Keratinocyte (primary cell): Measurements from ENCODE around the gene ETV5. TPM values are rescaled to one million over a fixed set of nuclear protein-coding genes. Genes with fewer than 3 reads are reported as not detected.

ENCODE experiments used
- DNase-seq: peaks from one replicate; pipeline ENCODE4 v3.0.0-alpha.2; 2011; ENCODE audit warnings: low read depth, missing footprints, low spot score
- FAIRE-seq: peaks from 2 replicates; lab custom pipeline; 2011; peaks lifted over from hg19 to GRCh38; lab: Jason Lieb, UNC
- H2AFZ ChIP-seq: 2 replicates; pipeline ENCODE4 v1.6.0; 2012; ENCODE audit warnings: low read length, control low read depth, inconsistent platforms; ENCODE audit not compliant: control insufficient read depth
- H3K27ac ChIP-seq: 2 replicates; pipeline ENCODE4 v1.5.1; 2011; ENCODE audit warnings: low read length; ENCODE audit not compliant: control insufficient read depth, insufficient read depth
- H3K27me3 ChIP-seq: 3 replicates; pipeline ENCODE4 v1.6.0; 2011; ENCODE audit warnings: low read length; ENCODE audit not compliant: control insufficient read depth, insufficient read depth; ENCODE audit errors: extremely low read depth
- H3K36me3 ChIP-seq, 2 experiments: 2 replicates in 1 of 2; 3 replicates in 1 of 2; pipeline ENCODE4 v1.5.1; 2011; ENCODE audit warnings: low read length in 2 of 2, mild to moderate bottlenecking in 1 of 2; ENCODE audit not compliant: control insufficient read depth in 2 of 2, insufficient read depth in 2 of 2; ENCODE audit errors: extremely low read depth in 1 of 2
- H3K4me1 ChIP-seq: 3 replicates; pipeline ENCODE4 v1.5.1; 2011; ENCODE audit warnings: low read length; ENCODE audit not compliant: control insufficient read depth, insufficient read depth; ENCODE audit errors: extremely low read depth
- H3K4me2 ChIP-seq: 3 replicates; pipeline ENCODE4 v1.6.0; 2011; ENCODE audit warnings: low read depth, low read length; ENCODE audit not compliant: control insufficient read depth, insufficient read depth; ENCODE audit errors: extremely low read depth
- H3K4me3 ChIP-seq, 3 experiments: fragments of 200-600 bp in 1 of 3; sonication (generic) in 1 of 3; 2 replicates in 2 of 3; 3 replicates in 1 of 3; pipeline ENCODE4 v1.5.1; 2011 to 2016; ENCODE audit warnings: low read length in 3 of 3, mild to moderate bottlenecking in 3 of 3, control low read depth in 2 of 3, inconsistent platforms in 1 of 3, low read depth in 1 of 3, mixed read lengths in 1 of 3, mixed run types in 1 of 3, moderate library complexity in 1 of 3; ENCODE audit not compliant: control insufficient read depth in 2 of 3, insufficient read depth in 2 of 3; ENCODE audit errors: extremely low read depth in 1 of 3
- H3K79me2 ChIP-seq: 2 replicates; pipeline ENCODE4 v1.6.0; 2012; ENCODE audit warnings: low read length; ENCODE audit not compliant: control insufficient read depth, insufficient read depth
- H3K9ac ChIP-seq: 3 replicates; pipeline ENCODE4 v1.6.0; 2011; ENCODE audit warnings: low read length; ENCODE audit not compliant: control insufficient read depth, insufficient read depth; ENCODE audit errors: extremely low read depth
- H3K9me1 ChIP-seq: 3 replicates; pipeline ENCODE4 v1.6.0; 2011; ENCODE audit warnings: low read length; ENCODE audit not compliant: control insufficient read depth, insufficient read depth; ENCODE audit errors: extremely low read depth
- H3K9me3 ChIP-seq: 2 replicates; pipeline ENCODE4 v1.5.1; 2012; ENCODE audit warnings: low read depth, low read length; ENCODE audit not compliant: control insufficient read depth
- H4K20me1 ChIP-seq: 3 replicates; pipeline ENCODE4 v1.6.0; 2011; ENCODE audit warnings: low read length; ENCODE audit not compliant: control insufficient read depth, insufficient read depth; ENCODE audit errors: extremely low read depth
- EZH2 ChIP-seq: IDR thresholded peaks from one replicate; pipeline ENCODE4 v1.6.1; 2012; ENCODE audit warnings: inconsistent platforms, mild to moderate bottlenecking, low read length, moderate library complexity
- dilution Hi-C: fragments of 300-500 bp; cut with MboI; formaldehyde crosslinking; loops from one replicate; pipeline ENCODE4 v1.7.0; 2020; ENCODE audit warnings: low sequenced_read_pairs; ENCODE audit not compliant: extremely low pct_ligation_motif_present
- polyA plus RNA-seq, 5 experiments: library from polyadenylated mRNA; depleted of rRNA in 3 of 5; stranded (reverse) in 3 of 5; stranded (forward) in 1 of 5; unstranded in 1 of 5; fragments of >200 nt; gene quantifications; 1 replicate in 1 of 5; 2 replicates in 3 of 5; 3 replicates in 1 of 5; pipeline versions ENCODE4 v1.2.1 to v1.2.3, GENCODE V29; 2011 to 2012; ENCODE audit warnings: missing spikeins in 2 of 5, low read depth in 1 of 5, low replicate concordance in 1 of 5
- TF ChIP-seq, protein P1 (sequence below), 3 experiments: IDR thresholded peaks in 1 of 3; conservative IDR thresholded peaks in 1 of 3; optimal IDR thresholded peaks in 1 of 3; 2 replicates in 2 of 3; 3 replicates in 1 of 3; pipeline versions ENCODE3 to v1.5.1; 2011; ENCODE audit warnings: low read length in 3 of 3, mild to moderate bottlenecking in 3 of 3, moderate library complexity in 2 of 3, control low read depth in 1 of 3, inconsistent platforms in 1 of 3; ENCODE audit not compliant: insufficient read depth in 2 of 3; ENCODE audit errors: extremely low read depth in 1 of 3

Gene ETV5
- polyA plus RNA-seq, 1 donor (not counting 4 experiments of a cell fraction or from before 2014, with no cell fraction given): 28.7 TPM

DNA sequence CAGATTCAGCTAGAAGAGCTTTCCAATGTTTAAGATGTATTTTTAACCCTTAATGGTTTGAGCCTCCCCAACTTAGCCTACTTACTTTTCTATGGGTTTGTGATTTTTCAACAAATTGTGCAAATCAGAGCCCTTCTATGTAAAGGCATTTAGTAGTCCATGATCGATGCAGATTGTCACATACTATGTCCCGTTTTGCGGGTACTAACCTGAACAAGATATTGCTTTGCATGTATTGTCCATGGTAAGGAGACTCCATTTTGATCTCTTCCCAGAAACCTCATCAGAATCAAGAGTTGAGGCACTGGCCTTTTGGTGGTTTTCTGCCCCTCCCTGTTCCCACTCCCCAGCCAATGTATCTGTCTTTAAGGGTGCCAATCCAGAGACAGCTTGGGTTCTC is 60.8 kb downstream of the ETV5 start:
- dilution Hi-C loops: no loop called here
- Histone ChIP-seq H3K79me2 (no peaks in the 10 kb centered on the region), H3K9me1 (peaks cover 2% of the 10 kb centered on the region), H3K27me3 (no peaks in the 10 kb centered on the region), H3K4me3 (no peak overlapping the region), H3K9me3 (no peaks in the 10 kb centered on the region), H3K4me1 (no peaks in the 10 kb centered on the region), H3K36me3 (peaks cover 21 to 25% of the 10 kb centered on the region in 2 experiments), H3K9ac (no peak overlapping the region), H3K27ac (no peak overlapping the region), H2AFZ (no peak overlapping the region), H4K20me1 (no peaks in the 10 kb centered on the region), H3K4me2 (no peak overlapping the region)
- FAIRE-seq (no peak), DNase-seq (no peak)
- TF ChIP-seq EZH2: no peak
- TF ChIP-seq, protein P1, sequence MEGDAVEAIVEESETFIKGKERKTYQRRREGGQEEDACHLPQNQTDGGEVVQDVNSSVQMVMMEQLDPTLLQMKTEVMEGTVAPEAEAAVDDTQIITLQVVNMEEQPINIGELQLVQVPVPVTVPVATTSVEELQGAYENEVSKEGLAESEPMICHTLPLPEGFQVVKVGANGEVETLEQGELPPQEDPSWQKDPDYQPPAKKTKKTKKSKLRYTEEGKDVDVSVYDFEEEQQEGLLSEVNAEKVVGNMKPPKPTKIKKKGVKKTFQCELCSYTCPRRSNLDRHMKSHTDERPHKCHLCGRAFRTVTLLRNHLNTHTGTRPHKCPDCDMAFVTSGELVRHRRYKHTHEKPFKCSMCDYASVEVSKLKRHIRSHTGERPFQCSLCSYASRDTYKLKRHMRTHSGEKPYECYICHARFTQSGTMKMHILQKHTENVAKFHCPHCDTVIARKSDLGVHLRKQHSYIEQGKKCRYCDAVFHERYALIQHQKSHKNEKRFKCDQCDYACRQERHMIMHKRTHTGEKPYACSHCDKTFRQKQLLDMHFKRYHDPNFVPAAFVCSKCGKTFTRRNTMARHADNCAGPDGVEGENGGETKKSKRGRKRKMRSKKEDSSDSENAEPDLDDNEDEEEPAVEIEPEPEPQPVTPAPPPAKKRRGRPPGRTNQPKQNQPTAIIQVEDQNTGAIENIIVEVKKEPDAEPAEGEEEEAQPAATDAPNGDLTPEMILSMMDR (optimal IDR thresholded peaks at IDR 0.05 in 1 of 3, IDR thresholded peaks at IDR 0.05 in 1 of 3, conservative IDR thresholded peaks at IDR 0.05 in 1 of 3; ENCODE audit: extremely low read depth in 1 of 3, insufficient read depth in 2 of 3, low read length in 3 of 3): no peak

DNA sequence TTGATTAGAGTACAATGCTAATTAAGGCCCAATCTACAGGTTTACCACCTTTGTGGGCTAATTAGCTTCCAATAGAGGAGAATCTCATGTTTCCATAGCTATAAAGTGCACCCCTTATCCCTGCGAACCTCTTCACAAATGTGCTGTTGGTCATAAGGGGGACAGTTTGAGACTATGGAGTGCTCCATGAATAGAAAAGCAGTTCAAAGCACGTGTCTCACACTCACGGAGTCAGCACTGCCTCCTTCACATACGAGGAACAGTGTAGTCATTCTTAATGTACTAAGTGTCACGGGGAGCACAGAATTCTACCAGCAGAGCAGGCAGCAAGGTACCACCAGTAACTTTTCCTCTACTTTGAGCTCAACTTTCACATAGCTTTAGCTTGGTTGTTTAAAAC is 62.1 kb downstream of the ETV5 start:
- H3K27ac ChIP-seq: no peak overlapping the region
- dilution Hi-C loops: no loop called here
- no peak overlapping the region for H2AFZ ChIP-seq
- no peaks in the 10 kb centered on the region for H3K79me2 ChIP-seq
- TF ChIP-seq, protein P1 (optimal IDR thresholded peaks at IDR 0.05 in 1 of 3, IDR thresholded peaks at IDR 0.05 in 1 of 3, conservative IDR thresholded peaks at IDR 0.05 in 1 of 3; ENCODE audit: extremely low read depth in 1 of 3, insufficient read depth in 2 of 3, low read length in 3 of 3): no peak
- TF ChIP-seq EZH2: no peak
- H3K9me1 ChIP-seq: peaks cover 2% of the 10 kb centered on the region
- H3K9ac ChIP-seq: no peak overlapping the region
- H3K36me3 ChIP-seq: peaks cover 17 to 25% of the 10 kb centered on the region in 2 experiments
- H4K20me1 ChIP-seq: no peaks in the 10 kb centered on the region
- H3K27me3 ChIP-seq: no peaks in the 10 kb centered on the region
- no peak overlapping the region for H3K4me3 ChIP-seq
- no peaks in the 10 kb centered on the region for H3K4me1 ChIP-seq
- DNase-seq: no peak
- H3K9me3 ChIP-seq: no peaks in the 10 kb centered on the region
- H3K4me2 ChIP-seq: no peak overlapping the region
- no peak for FAIRE-seq
